Stimulated activated CD4-positive, alpha-beta T cell treated with anti-CD3 and anti-CD28 coated beads, TNF-alpha, amount 100 ng/mL, for 4 hours (primary cell): Measurements from ENCODE around the gene UQCRH.

ENCODE experiments used
- DNase-seq, 3 experiments: peaks; one replicate each; pipeline ENCODE4 v3.0.0-alpha.2; 2020; ENCODE audit warnings: low read depth in 3 of 3

The UQCRH gene

DNA sequence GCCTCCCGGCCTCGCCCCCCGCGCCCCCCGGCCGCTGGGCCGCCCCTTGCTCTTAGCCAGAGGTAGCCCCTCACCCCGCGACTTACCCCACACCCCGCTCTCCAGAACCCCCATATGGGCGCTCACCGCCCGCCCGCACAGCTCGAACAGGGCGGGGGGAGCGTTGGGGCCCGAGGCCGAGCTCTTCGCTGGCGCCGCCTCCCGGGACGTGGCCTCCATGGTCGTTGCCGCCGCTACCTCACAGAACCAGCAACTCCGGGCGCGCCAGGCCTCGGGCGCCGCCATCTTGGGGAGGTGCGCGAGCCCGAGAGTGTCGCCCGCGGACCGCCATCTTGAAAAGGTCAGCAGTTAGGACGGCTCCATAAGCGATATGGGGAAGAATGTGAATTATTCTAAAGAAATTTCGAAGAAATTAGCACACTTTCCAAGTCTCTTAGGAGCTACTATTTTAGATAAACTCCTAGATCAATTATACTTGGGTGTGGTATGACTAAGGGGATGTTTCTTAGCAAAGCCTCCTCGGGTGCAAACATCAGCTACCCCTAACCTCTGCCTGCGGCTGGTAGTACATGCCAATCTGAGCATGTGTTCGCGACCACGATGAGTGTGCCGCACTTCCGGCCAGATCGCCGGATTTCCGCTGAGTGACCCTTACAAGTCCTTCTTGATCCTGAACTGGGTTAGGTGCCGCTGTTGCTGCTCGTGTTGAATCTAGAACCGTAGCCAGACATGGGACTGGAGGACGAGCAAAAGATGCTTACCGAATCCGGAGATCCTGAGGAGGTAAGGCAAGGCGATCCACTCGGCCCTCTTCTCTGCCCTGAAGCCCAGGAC, at the start of gene UQCRH, which contains the start of gene LRRC41:
TSS of gene UQCRH (plus strand) at position 661 of the 834 bp plus-strand sequence. CDS start at position 730, 69 bp downstream.
TSS of gene LRRC41 (minus strand) at position 579 of the 834 bp plus-strand sequence. CDS start at position 285, 294 bp downstream.
- peak; percentile 82 to 89 (median 85) for DNase-seq

DNA sequence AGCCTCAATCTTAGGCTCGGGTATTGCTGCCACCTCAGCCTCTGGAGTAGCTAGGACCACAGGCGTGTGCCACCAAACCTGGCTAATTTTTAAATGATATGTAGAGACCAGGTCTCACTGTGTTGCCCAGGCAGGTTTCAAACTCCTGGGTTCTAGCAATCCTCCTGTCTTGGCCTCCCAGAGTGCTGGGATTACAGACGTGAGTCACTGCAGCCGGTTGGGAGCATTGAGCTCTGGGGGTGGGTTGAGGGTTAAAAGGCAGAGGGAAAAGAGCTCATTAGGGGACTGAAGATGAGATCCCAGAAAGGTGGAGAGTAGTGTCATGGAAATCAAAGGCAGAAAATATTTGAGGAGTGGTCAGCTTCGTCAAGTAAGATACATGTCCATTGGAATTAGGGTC, 48.8 kb upstream of the UQCRH start:
- no peak for DNase-seq

DNA sequence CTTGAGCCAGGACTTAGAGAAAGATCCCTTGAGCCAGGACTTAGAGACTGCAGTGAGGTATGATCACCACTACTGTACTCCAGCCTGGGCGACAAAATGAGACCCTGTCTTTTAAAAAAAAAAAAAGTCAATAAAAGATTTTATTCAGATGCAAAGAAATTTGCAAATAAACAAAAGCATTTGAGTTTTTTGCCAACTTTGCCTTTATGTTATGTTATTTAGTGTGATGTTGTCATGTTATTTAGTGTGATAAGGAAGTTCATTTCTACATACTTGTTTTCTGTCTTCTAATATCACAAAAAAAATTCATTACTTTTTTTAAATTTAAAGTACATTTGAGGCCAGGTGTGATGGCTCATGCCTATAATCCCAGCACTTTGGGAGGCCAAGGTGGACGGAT, 47.0 kb upstream of the UQCRH start:
- DNase-seq, result no peak

DNA sequence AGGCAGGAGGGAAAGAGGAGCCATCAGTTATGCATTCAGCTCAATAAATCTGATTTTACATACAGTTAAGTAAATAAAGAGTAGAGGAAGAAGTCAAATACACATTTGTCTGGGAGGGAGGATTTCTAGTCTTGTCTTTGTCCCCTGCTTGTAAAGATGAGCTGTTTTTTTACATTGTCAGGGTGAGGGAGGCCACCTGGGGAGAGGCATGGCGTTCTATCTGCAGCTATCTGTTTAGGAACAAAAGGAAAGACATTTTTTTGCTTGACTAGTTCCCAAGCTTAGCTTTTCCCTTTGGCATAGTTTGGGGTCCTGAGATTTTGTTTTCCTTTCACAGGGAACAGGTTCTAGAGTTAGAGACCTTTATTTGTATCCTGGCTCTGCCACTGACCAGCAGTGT, 41.0 kb upstream of the UQCRH start:
- no peak for DNase-seq

DNA sequence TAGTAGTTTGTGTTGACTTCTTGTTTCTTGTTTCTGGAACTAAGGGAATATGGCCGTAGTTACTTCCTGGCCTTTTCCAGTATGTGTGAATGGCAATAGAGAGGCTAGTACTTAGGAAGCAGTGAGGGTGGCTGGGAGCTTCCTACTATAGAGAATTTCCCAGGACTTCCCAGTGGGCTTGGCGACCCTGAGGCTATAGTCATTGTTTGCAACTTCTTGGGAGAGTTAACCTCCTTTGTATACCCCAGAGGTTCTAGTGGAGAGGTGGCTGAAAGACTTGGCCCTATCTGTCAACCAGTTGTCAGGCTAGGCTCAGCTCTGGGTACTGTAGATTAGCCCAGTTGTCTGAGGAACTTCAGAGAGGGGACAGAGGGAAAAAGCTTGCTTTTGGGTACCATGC, 40.4 kb upstream of the UQCRH start:
- no peak for DNase-seq

DNA sequence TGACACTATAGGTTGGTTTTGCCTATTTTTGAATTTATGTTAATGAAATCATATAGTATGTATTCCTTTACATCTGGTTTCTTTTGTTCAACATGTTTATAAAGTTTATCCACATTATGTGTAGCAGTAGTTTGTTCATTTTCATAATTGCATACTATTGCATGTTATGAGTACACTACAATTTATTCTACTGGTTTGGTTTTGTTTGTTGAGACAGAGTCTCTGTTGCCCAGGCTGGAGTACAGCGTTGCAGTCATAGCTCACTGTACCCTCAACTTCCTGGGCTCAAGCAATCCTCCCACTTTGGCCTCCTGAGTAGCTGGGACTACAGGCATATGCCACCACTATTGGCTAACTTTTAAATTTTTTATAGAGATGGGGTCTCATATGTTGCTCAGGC, 34.9 kb upstream of the UQCRH start:
- DNase-seq, result no peak

DNA sequence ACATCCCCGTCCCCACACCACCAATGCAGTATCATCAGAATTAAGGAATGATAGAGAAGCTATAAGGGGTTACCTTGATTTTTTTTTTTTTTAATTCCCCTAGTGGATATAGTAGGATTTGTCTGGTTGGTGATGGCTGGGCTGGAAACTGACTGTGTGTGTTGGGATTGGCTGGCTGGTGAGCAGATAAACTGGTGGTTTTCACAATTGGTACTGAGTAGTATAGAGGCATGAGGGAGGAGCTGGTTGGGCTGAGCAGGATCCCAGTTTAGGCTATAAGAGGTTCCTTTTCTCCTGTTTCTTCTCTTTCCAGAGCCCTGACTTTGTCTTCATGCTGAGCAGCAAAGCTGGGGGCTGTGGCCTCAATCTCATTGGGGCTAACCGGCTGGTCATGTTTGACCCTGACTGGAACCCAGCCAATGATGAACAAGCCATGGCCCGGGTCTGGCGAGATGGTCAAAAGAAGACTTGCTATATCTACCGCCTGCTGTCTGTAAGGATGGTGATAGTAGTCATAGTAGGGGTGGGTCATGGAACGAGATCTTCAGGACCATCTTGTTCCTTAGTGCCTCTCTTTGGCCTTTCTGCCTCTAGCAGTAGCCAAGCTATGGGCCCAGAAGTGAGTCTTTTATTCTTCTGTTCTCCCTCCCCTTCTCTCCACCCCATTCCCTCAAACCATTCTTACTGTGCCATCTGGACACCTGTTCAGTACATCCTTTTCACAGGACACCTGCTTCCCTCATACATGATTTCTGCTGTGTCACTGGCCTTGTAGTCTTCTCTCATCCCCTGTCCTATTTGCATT, 29.1 kb upstream of the UQCRH start:
- no peak for DNase-seq

DNA sequence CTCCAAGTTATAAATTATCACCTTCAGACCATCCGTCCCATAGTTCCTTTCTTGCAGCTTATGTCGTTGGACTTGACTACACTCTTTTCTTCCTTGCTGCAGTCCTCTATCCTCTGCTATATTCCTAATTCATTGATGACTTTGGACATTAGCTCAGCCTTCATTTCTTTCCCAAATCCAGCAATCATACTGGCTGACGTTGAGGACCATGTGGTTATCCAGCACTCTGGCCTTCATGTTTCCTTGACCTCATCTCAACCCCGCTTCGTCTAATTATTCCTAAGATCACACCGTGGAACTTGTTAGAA, 28.5 kb upstream of the UQCRH start:
- no peak for DNase-seq

DNA sequence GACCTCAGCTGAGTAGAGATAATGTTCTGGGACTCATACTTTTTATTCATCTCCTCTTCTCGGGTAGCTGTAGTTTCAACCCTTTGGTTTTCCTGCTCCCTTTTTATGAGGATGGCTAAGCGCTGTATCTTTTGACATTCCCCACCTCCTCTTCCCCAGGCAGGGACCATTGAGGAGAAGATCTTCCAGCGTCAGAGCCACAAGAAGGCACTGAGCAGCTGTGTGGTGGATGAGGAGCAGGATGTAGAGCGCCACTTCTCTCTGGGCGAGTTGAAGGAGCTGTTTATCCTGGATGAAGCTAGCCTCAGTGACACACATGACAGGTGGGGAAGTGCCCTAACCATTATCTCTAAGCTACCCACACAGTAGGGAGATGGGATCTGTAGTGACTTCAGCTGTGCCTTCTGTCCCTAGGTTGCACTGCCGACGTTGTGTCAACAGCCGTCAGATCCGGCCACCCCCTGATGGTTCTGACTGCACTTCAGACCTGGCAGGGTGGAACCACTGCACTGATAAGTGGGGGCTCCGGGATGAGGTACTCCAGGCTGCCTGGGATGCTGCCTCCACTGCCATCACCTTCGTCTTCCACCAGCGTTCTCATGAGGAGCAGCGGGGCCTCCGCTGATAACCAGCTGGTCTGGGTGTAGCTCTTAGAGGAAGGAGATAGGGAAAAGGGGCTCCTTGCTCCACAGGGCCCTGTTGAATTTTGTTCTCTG, 25.7 kb upstream of the UQCRH start:
- DNase-seq, result no peak

DNA sequence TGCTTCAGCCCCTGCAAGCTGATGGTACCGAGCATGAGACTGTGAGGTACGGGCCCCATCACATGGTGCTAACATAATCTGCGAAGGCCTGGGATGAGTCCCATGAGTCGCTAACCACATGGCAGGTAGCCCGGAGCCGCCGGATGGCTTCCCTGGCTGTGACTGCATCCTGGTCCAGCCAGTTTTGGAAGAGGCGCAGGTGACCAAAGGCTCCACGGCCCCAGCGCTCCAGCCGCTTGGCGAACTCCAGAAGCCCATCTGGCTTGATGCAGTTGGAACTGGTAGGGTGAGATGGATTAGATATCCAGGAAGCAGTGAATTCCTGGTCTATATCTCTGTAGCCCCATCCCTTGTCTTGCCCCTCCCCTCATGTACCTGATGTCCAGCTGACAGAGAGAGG, 24.7 kb upstream of the UQCRH start:
- DNase-seq, result no peak

DNA sequence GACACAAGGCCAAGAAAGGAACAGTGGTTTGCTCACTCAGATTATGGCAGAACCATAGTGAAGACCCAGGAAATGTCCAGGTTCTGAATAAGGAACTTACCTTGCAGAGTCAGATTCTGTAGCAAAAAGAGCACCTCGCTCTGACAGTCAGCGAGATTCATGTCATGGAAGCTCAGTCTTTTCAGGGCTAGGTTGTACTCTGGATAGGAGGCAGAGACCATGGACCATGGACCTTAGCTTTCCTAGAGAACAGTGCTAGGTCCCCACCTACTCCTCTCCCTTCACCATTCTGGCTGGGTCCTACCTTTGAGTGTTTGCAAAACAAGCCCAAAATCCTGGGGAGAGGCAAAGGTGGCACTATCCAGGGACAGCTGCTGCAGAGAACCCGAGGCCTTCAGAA, 23.4 kb upstream of the UQCRH start:
- no peak for DNase-seq

DNA sequence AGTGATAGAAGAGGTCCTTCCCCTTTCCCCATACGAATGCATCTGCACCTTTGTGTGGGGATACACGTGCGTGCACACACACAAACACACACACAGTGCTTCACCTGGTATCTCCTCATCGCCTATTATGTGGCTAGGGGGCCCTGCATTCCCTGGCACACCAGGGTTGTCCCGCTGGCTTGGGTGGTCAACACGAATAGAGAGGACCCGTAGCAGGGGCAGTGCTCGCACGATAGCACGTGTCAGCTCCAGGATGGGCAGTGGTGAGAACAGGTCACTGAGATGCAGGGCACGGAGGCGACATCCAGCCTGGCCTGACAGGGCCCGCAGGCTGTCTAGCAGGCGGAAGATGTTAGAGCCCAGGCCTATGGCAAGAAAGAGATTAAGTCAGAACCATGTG, 22.5 kb upstream of the UQCRH start:
- DNase-seq, result no peak

DNA sequence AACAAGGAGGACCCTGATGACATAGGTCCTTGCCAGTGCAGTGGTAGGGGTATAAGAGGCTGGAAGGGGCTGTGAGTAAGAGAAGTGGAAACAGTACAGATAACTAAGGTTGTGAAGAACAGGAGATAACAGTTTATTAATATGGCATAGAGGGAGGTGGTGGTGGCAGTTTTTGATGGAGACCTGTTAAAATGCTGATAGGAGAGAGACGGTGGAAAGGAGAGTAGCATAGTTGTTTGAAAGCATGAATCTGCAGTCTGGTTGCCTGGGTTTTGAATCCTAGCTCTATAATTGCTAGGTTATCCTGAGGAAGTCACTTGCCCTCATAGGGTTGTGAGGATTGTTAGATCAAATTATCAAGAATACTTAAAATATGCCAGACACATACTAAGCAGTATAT, 19.4 kb upstream of the UQCRH start:
- no peak for DNase-seq

DNA sequence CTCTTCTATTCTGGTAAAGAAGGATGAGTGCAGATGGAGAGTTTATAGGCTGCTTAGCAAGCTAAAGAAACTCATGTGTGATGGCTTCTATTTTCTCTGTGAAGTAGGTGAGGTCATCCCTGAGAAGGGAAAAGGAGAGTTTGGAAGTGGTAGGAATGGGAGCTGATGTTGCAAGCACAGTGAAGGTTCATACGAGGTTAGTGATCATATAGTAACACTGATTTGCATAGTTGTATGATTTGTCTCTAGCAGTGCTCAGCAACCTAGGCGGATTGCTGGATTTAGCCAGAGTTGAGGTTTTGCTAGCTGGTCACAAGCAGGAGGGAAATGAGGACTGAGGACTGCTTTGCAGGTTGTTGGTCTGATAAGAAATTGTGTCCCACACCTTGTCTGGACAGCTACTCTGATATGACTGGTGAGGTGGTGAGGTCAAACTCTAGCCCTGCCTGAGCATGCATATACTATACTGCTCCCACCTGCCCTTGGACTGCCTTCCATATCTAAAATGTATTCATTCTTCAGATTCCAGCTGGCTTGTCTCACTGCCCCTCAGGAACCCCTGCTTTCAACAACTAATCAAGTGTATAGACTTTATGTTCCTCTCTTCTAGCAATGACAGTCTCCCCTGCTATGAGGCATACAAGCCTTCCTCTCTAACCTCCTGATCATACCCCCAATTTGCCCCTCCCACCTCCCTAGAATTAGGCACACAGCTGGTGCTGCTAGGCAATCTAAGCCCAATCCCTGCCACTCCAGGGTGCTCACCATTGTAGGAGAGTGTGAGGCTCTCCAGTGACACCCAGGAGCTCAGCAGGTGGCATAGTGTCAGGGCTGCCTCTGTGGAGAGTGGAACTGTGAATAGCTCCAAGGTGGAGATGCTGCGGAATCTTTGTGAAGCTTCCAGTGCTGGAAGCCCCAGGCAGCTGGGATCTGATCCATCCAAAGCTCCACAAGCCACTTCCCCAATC, 18.6 kb upstream of the UQCRH start:
- DNase-seq, result no peak

DNA sequence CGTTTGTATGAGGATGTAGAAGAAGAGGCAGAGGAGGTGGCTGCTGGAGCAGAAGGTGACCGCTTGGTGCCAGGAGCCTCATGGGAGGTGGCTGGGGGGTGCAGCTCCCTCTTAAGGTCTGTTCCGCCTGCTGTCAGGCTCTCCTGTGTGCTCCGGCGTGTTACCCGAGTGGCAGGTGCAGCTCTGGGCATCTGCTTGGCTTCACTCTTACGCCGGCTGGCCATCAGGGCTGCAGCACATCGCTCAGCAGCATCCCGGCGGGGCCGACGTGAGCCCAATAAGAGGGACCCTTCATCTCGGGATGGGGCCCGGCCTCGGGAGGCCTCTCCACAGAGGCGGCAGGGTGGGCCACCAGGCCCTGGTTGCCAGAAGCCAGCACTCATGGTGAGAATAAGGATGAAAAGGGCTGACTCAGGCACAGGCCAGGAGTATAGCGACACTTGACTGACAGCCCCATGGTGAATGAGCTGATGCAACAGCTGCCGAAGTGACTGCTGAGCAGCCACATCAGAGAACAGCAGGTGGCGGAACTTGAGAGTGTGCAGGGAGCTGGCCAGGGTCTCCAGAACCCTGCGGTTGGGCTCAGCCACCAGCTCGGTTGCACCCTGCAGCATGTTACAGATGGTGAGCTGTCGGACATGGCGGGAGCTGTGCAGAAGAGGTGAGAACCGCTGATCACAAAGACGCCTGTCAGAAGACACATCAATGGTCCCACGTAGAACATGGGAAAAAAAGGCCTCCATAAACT, 17.6 kb upstream of the UQCRH start:
- DNase-seq, result no peak

DNA sequence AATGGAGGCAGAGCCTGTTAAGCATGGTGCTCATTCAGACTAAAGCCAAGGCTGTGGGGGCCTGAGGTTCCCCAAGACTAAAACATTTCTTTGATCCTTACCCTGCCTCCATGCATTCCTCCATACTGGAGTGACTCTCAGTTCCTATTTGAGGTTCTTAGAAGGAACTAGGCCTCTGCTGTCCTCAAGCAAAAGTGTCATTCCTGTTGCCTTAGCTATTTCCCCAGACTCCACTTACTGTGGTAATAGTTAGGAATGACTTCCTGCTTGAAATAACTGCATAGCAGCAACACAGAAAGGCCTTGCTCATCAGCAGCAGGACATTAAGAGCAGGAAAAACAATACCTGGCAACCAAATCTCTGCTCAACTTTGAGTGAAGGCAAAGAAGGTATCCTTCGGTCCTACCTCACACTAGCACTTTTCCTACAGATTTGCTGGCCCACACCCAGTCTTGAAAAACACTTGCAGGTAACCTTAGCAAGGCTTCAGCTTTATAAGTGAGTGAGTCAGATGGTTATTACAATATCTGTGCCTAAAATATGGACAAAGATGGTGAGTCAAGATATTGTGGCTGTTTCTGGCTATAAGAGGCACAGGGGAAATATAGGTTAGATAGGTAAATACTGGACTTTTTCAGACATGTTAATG, 14.9 kb upstream of the UQCRH start:
- DNase-seq, result no peak

DNA sequence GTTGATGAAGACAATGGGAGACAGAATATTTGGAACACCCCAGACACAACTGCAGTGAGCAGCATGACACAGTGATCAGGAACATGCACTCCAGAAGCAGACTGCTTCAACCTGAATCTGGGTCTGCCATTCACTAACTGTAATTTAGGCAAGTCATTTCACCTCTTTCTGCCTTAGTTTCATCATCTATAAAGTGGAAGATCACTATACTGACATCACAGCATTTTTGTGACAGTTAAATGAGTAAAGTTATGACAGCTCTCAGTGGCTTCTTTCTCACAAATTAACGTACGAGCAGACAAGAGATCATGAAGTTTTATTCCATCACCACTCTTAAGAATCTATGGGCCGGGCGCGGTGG, 14.4 kb upstream of the UQCRH start:
- DNase-seq, result no peak

DNA sequence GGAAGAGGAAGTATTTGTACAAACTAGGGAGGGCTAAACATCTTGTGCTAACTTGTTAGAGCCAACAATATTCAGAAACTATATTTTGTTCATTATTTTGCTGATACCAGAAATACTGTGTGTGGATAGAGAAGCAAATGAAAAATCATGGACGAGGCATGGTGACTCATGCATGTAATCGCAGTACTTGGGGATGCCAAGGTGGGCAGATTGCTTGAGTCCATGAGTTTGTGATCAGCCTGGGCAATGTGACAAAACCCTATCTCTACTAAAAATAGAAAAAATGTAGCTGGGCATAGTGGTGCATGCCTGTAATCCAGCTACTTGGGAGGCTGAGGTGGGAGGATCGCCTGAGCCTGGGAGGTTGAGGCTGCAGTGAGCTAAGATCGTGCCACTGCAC, 13.5 kb upstream of the UQCRH start:
- DNase-seq, result no peak

DNA sequence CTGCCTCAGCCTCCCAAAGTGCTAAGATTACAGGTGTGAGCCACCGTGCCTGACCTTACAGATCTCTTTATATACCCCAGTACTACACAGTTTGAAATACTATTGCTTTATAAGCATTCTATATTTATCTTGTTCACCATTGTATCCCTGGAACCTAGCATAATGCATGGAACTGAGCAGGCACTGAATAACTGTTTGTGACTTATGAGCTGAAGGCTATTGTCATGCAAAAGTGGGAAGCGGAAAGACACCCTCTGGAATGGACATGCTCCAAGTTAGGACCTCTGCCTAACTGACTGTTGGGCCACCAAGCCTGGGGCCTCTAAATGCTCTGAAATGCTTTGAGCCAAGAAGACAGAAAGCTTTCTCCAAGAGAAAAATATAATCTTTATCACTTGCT, 8.2 kb upstream of the UQCRH start:
- DNase-seq, result no peak

DNA sequence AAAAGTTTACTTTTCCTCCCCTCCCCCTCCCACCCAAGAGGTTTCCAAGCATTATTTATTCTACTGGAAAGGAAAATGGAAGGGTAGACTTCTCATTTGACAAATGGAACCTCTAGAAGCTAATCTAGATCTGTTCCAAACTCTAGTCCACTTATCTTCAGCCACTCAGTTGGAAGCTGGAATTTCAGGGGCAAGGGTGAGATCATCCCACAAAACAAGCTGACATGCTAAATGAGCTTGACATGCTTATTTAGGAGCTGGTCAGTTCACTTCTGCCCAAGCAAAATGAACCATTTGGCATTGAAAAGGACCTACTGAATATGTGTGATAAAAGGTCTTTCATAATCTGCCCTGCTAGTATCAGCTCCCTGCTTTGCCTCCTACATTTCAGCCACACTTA, 5.1 kb upstream of the UQCRH start:
- DNase-seq, result no peak
